Panc1 (cell line): ENCODE data around the gene CPM. TPM values are rescaled to one million over a fixed set of nuclear protein-coding genes. Genes with fewer than 3 reads are reported as not detected.

Source experiments
- ATAC-seq: fragments of 200-7000 bp; cut with Tn5 transposase; 2 replicates; pipeline ENCODE4 v1.9.1; 2020; ENCODE audit warnings: mild to moderate bottlenecking, moderate library complexity
- BruUV-seq: library from RNA; stranded (reverse); fragments of 400-500 nt; replicated peaks from 2 replicates; lab custom pipeline; 2021; lab: Mats Ljungman, UMichigan
- CTCF ChIA-PET: fragments of 300-600 bp; sonication (Branson Sonifier 250); formaldehyde crosslinking; loops from one replicate; lab custom pipeline; 2022; ENCODE audit warnings: antibody characterized with exemption; lab: Charles Lee
- POLR2A ChIA-PET: fragments of 300-600 bp; sonication (Branson Sonifier 250); formaldehyde crosslinking; loops from one replicate; lab custom pipeline; 2022; ENCODE audit warnings: antibody characterized with exemption; lab: Charles Lee
- DNase-seq: peaks from one replicate; pipeline ENCODE4 v3.0.0-alpha.2; 2010; ENCODE audit warnings: low read depth, low spot score
- H3K27ac ChIP-seq: 2 replicates; pipeline ENCODE4 v1.5.1; 2011; ENCODE audit warnings: mild to moderate bottlenecking, low read length, inconsistent platforms
- H3K27me3 ChIP-seq: fragments of 200-500 bp; sonication (Bioruptor generic); 2 replicates; pipeline ENCODE4 v1.6.0; 2014; ENCODE audit warnings: low read length, inconsistent platforms; ENCODE audit not compliant: control insufficient read depth, insufficient read depth
- H3K36me3 ChIP-seq: fragments of 200-500 bp; sonication (Bioruptor generic); 2 replicates; pipeline ENCODE4 v1.5.1; 2014; ENCODE audit warnings: inconsistent platforms, mild to moderate bottlenecking, low read length, moderate library complexity; ENCODE audit not compliant: control insufficient read depth, insufficient read depth
- H3K4me1 ChIP-seq: 2 replicates; pipeline ENCODE4 v1.5.1; 2011; ENCODE audit warnings: inconsistent platforms, mild to moderate bottlenecking, low read length, moderate library complexity; ENCODE audit not compliant: control insufficient read depth, insufficient read depth
- H3K4me3 ChIP-seq, 2 experiments: 2 replicates each; pipeline ENCODE4 v1.5.1; 2011 to 2012; ENCODE audit warnings: low read depth in 2 of 2, low read length in 2 of 2, mild to moderate bottlenecking in 2 of 2, inconsistent platforms in 1 of 2, moderate library complexity in 1 of 2
- H3K9me3 ChIP-seq: fragments of 200-500 bp; sonication (Bioruptor generic); 2 replicates; pipeline ENCODE4 v1.5.1; 2014; ENCODE audit warnings: low read depth, mild to moderate bottlenecking, inconsistent platforms, low read length, moderate library complexity; ENCODE audit not compliant: control insufficient read depth, insufficient read depth
- CTCF ChIP-seq: fragments of 450-650 bp; IDR thresholded peaks from 2 replicates; pipeline ENCODE4 v1.5.1; 2017; ENCODE audit warnings: mild to moderate bottlenecking
- POLR2AphosphoS5 ChIP-seq: IDR thresholded peaks from 2 replicates; pipeline ENCODE4 v1.6.1; 2012; ENCODE audit warnings: mild to moderate bottlenecking, low read depth, low read length, moderate library complexity
- REST ChIP-seq, 2 experiments: IDR thresholded peaks; 2 replicates each; pipeline ENCODE4 v1.6.1; 2011 to 2012; ENCODE audit warnings: low read depth in 2 of 2, control low read depth in 1 of 2, low read length in 1 of 2, mild to moderate bottlenecking in 1 of 2, moderate library complexity in 1 of 2; ENCODE audit not compliant: insufficient read depth in 1 of 2
- SIN3A ChIP-seq: IDR thresholded peaks from 2 replicates; pipeline ENCODE4 v1.6.1; 2012; ENCODE audit warnings: low read depth, mild to moderate bottlenecking, low read length, moderate library complexity, borderline replicate concordance; ENCODE audit not compliant: insufficient read depth
- TCF7L2 ChIP-seq: IDR thresholded peaks from 2 replicates; pipeline ENCODE4 v1.6.1; 2011; ENCODE audit warnings: mild to moderate bottlenecking, low read depth, low read length, inconsistent platforms
- in situ Hi-C: cut with HindIII; loops from 2 replicates; pipeline ENCODE4 v1.10.0; 2016; ENCODE audit warnings: low sequenced_read_pairs, low pct_unique_long_range_greater_than_20kb
- intact Hi-C: fragments of 100-400 bp; cut with micrococcal nuclease; formaldehyde crosslinking; loops from one replicate; pipeline ENCODE4 v1.10.0; 2022; ENCODE audit not compliant: unreplicated experiment
- total RNA-seq: library from RNA; stranded (reverse); gene quantifications from one replicate; pipeline ENCODE4 v1.2.1, GENCODE V29; 2021; ENCODE audit not compliant: unreplicated experiment

The CPM gene
- total RNA-seq, 1 experiment from 2014 or later: 11.2 TPM

GRCh38 chr12:68851592-68852306 is 81.2 kb downstream of the CPM start:
- H3K36me3 ChIP-seq: no peaks in the 10 kb centered on the region
- BruUV-seq: no TSS peak
- no peaks in the 10 kb centered on the region for H3K4me1 ChIP-seq
- H3K9me3 ChIP-seq: no peaks in the 10 kb centered on the region
- H3K27me3 ChIP-seq: no peaks in the 10 kb centered on the region
- POLR2A ChIA-PET: no interaction called here
- no peak overlapping the region for H3K27ac ChIP-seq
- DNase-seq (no peak), ATAC-seq (no peak)
- H3K4me3 ChIP-seq: no peak overlapping the region
- CTCF ChIA-PET: no interaction called here
- in situ Hi-C loops: no loop called here
- intact Hi-C loops: no loop called here
- no peak for TF ChIP-seq POLR2AphosphoS5

- ATAC-seq: no peak
- no peaks in the 10 kb centered on the region for H3K4me1 ChIP-seq
- H3K27me3 ChIP-seq: no peaks in the 10 kb centered on the region
- no TSS peak for BruUV-seq
- TF ChIP-seq REST (IDR thresholded peaks at IDR 0.05; ENCODE audit: insufficient read depth in 1 of 2, low read depth in 2 of 2, low read length in 1 of 2) (no peak), CTCF (no peak), POLR2AphosphoS5 (no peak), SIN3A (no peak), TCF7L2 (no peak)
- no peak overlapping the region for H3K27ac ChIP-seq
- in situ Hi-C loops: no loop called here
- H3K9me3 ChIP-seq: no peaks in the 10 kb centered on the region
- no peaks in the 10 kb centered on the region for H3K36me3 ChIP-seq
- POLR2A ChIA-PET: no interaction called here
- CTCF ChIA-PET: no interaction called here
- no peak for DNase-seq
- no peak overlapping the region for H3K4me3 ChIP-seq
- intact Hi-C loops: no loop called here
Observed at GRCh38 chr12:68850390-68850789, 82.6 kb downstream of the CPM start.

- ATAC-seq: no peak
- no peak overlapping the region for H3K4me3 ChIP-seq
- in situ Hi-C loops: no loop called here
- intact Hi-C loops: no loop called here
- no peaks in the 10 kb centered on the region for H3K27me3 ChIP-seq
- ChIA-PET POLR2A (no interaction called here), CTCF (no interaction called here)
- no peak for TF ChIP-seq CTCF
- no peaks in the 10 kb centered on the region for H3K9me3 ChIP-seq
- peaks cover 3% of the 10 kb centered on the region; the same call in 1 of the 2 replicates for H3K36me3 ChIP-seq
- no TSS peak for BruUV-seq
- H3K4me1 ChIP-seq: no peaks in the 10 kb centered on the region
- H3K27ac ChIP-seq: no peak overlapping the region
- DNase-seq: no peak
Observed at GRCh38 chr12:68846811-68847210, 86.2 kb downstream of the CPM start.
